Stimulated activated CD4-positive, alpha-beta T cell treated with anti-CD3 and anti-CD28 coated beads, Interleukin-4, amount 100 ng/mL, for 24 hours (primary cell): ENCODE data around the gene CLMP.
"Not testable (repeated sequence)": the region's sequence is repeated elsewhere in the genome, so short reads cannot be mapped to it uniquely, and the experiment has no call there.

Experiments used
- DNase-seq: peaks from one replicate; pipeline ENCODE4 v3.0.0-alpha.2; 2020

Gene CLMP

GRCh38 chr11:123216249-123216648 lies 21.2 kb upstream of the CLMP start:
- DNase-seq: no peak

- no peak for DNase-seq
Observed at GRCh38 chr11:123214940-123215339, 19.9 kb upstream of the CLMP start.

GRCh38 chr11:123214396-123214795 lies 19.3 kb upstream of the CLMP start:
- DNase-seq: no peak

- DNase-seq: no peak
Observed at GRCh38 chr11:123213307-123213771, 18.3 kb upstream of the CLMP start.

GRCh38 chr11:123212406-123212805 lies 17.4 kb upstream of the CLMP start:
- DNase-seq: no peak

- no peak for DNase-seq
Observed at GRCh38 chr11:123211981-123212380, 16.9 kb upstream of the CLMP start.

- DNase-seq: no peak
Observed at GRCh38 chr11:123211149-123211852, 16.3 kb upstream of the CLMP start.

- DNase-seq: no peak
Observed at GRCh38 chr11:123209591-123209990, 14.5 kb upstream of the CLMP start.

GRCh38 chr11:123206791-123207434 lies 11.9 kb upstream of the CLMP start:
- no peak for DNase-seq

GRCh38 chr11:123206055-123206454 lies 11.0 kb upstream of the CLMP start:
- DNase-seq: not testable (repeated sequence)

- no peak for DNase-seq
Observed at GRCh38 chr11:123203934-123204333, 8.9 kb upstream of the CLMP start.

- no peak for DNase-seq
Observed at GRCh38 chr11:123203471-123203870, 8.4 kb upstream of the CLMP start.

GRCh38 chr11:123202155-123203151 lies 7.4 kb upstream of the CLMP start:
- DNase-seq: no peak

GRCh38 chr11:123200264-123200663 lies 5.2 kb upstream of the CLMP start:
- DNase-seq: no peak

- DNase-seq: no peak
Observed at GRCh38 chr11:123197711-123198110, 2.7 kb upstream of the CLMP start.

- DNase-seq: no peak
Observed at GRCh38 chr11:123196060-123196714, 1.1 kb upstream of the CLMP start.

- no peak for DNase-seq
Observed at GRCh38 chr11:123194337-123195187, 486 bp downstream of the CLMP start.

- no peak for DNase-seq
Observed at GRCh38 chr11:123193742-123194141, 1.3 kb downstream of the CLMP start.

- DNase-seq: no peak
Observed at GRCh38 chr11:123191939-123192338, 3.1 kb downstream of the CLMP start.

- DNase-seq: no peak
Observed at GRCh38 chr11:123190518-123190917, 4.5 kb downstream of the CLMP start.

GRCh38 chr11:123188508-123189165 lies 6.4 kb downstream of the CLMP start:
- DNase-seq: no peak
